GM23338 (cell line): ENCODE measurements around the gene SORCS2. TPM values are rescaled to one million over a fixed set of nuclear protein-coding genes. Genes with fewer than 3 reads are reported as not detected.

Experiments
- ATAC-seq: fragments of 200-7000 bp; cut with Tn5 transposase; 3 replicates; pipeline ENCODE4 v1.9.1; 2020
- DNase-seq: peaks from one replicate; pipeline ENCODE4 v3.0.0-alpha.2; 2015; ENCODE audit warnings: low spot score
- H2AFZ ChIP-seq: fragments of 200-600 bp; sonication (generic); 2 replicates; pipeline ENCODE4 v1.8.0; 2016; ENCODE audit warnings: antibody characterized with exemption, mild to moderate bottlenecking, moderate library complexity
- H3F3A ChIP-seq: fragments of 200-600 bp; sonication (generic); replicated peaks from 2 replicates; pipeline ENCODE4 v1.8.0; 2017; ENCODE audit warnings: antibody characterized with exemption, mixed run types, low read depth
- H3K27ac ChIP-seq: fragments of 200-600 bp; sonication (generic); 2 replicates; pipeline ENCODE4 v1.6.1; 2016; ENCODE audit warnings: low read depth
- H3K27me3 ChIP-seq: fragments of 200-600 bp; sonication (generic); 2 replicates; pipeline ENCODE4 v1.8.0; 2016; ENCODE audit warnings: mild to moderate bottlenecking, mixed run types, moderate library complexity; ENCODE audit not compliant: insufficient read depth
- H3K36me3 ChIP-seq: fragments of 200-600 bp; sonication (generic); 2 replicates; pipeline ENCODE4 v1.8.0; 2016; ENCODE audit warnings: mild to moderate bottlenecking; ENCODE audit not compliant: insufficient read depth
- H3K4me1 ChIP-seq: fragments of 200-600 bp; sonication (generic); 2 replicates; pipeline ENCODE4 v1.8.0; 2016; ENCODE audit warnings: mild to moderate bottlenecking, moderate library complexity; ENCODE audit not compliant: insufficient read depth
- H3K4me2 ChIP-seq: fragments of 200-600 bp; sonication (generic); 2 replicates; pipeline ENCODE4 v1.7.1; 2017; ENCODE audit warnings: mixed run types
- H3K4me3 ChIP-seq: fragments of 200-600 bp; sonication (generic); 2 replicates; pipeline ENCODE4 v1.6.1; 2016; ENCODE audit warnings: mixed run types
- H3K79me2 ChIP-seq: fragments of 200-600 bp; sonication (generic); replicated peaks from 2 replicates; pipeline ENCODE4 v1.8.0; 2017; ENCODE audit warnings: mild to moderate bottlenecking; ENCODE audit not compliant: insufficient read depth
- H3K9me2 ChIP-seq: fragments of 200-600 bp; sonication (generic); 2 replicates; pipeline ENCODE4 v1.8.0; 2017; ENCODE audit not compliant: insufficient read depth
- H4K20me1 ChIP-seq: fragments of 200-600 bp; sonication (generic); replicated peaks from 2 replicates; pipeline ENCODE4 v1.8.0; 2017; ENCODE audit warnings: mild to moderate bottlenecking; ENCODE audit not compliant: insufficient read depth
- H3K27ac Mint-ChIP-seq: 2 replicates; pipeline ENCODE4 v1.8.0; 2020; ENCODE audit warnings: inconsistent platforms, mild to moderate bottlenecking, moderate library complexity, mixed read lengths
- H3K27me3 Mint-ChIP-seq: 3 replicates; pipeline ENCODE4 v1.8.0; 2022; ENCODE audit warnings: low read depth, mild to moderate bottlenecking, moderate library complexity, mixed read lengths, inconsistent platforms; ENCODE audit not compliant: insufficient read depth, poor library complexity
- H3K36me3 Mint-ChIP-seq: 3 replicates; pipeline ENCODE4 v1.8.0; 2021; ENCODE audit warnings: low read depth, mild to moderate bottlenecking, inconsistent platforms, moderate library complexity, mixed read lengths
- H3K4me1 Mint-ChIP-seq: 3 replicates; pipeline ENCODE4 v1.8.0; 2020; ENCODE audit warnings: mild to moderate bottlenecking, inconsistent platforms, mixed read lengths
- H3K4me3 Mint-ChIP-seq: 3 replicates; pipeline ENCODE4 v1.8.0; 2021; ENCODE audit warnings: moderate library complexity, mild to moderate bottlenecking, inconsistent platforms, mixed read lengths
- H3K9me3 Mint-ChIP-seq: 3 replicates; pipeline ENCODE4 v1.8.0; 2020; ENCODE audit warnings: moderate library complexity, mild to moderate bottlenecking, inconsistent platforms, mixed read lengths
- CREB1 ChIP-seq: fragments of 250-450 bp; sonication (Bioruptor Pico); IDR thresholded peaks from 2 replicates; pipeline ENCODE4 v1.5.0; 2020; ENCODE audit warnings: low read depth, mild to moderate bottlenecking, moderate library complexity
- CTCF ChIP-seq, 2 experiments: fragments of 200-600 bp in 1 of 2; sonication (generic) in 1 of 2; conservative IDR thresholded peaks; 2 replicates each; pipeline versions ENCODE4 v1.5.1 to v1.6.1; 2016 to 2017; ENCODE audit warnings: antibody characterized with exemption in 2 of 2, low read depth in 2 of 2, mild to moderate bottlenecking in 2 of 2, moderate library complexity in 1 of 2
- ETS1 ChIP-seq: IDR thresholded peaks from 2 replicates; pipeline ENCODE4 v1.6.1; 2016; ENCODE audit warnings: antibody characterized with exemption
- EZH2 ChIP-seq: fragments of 200-600 bp; sonication (generic); IDR thresholded peaks from one replicate; pipeline ENCODE4 v1.8.0; 2017; ENCODE audit warnings: antibody characterized with exemption, mild to moderate bottlenecking, low read depth; ENCODE audit not compliant: unreplicated experiment
- EZH2phosphoT487 ChIP-seq: fragments of 200-600 bp; sonication (generic); IDR thresholded peaks from one replicate; pipeline ENCODE4 v1.8.1; 2018; ENCODE audit warnings: antibody characterized with exemption; ENCODE audit not compliant: unreplicated experiment
- JUNB ChIP-seq: IDR thresholded peaks from one replicate; pipeline ENCODE4 v1.6.1; 2016; ENCODE audit warnings: antibody characterized with exemption; ENCODE audit not compliant: unreplicated experiment
- NANOG ChIP-seq: IDR thresholded peaks from 2 replicates; pipeline ENCODE4 v1.6.1; 2016; ENCODE audit warnings: antibody characterized with exemption, borderline replicate concordance
- POLR2AphosphoS5 ChIP-seq: IDR thresholded peaks from 2 replicates; pipeline ENCODE4 v1.6.1; 2016; ENCODE audit warnings: antibody characterized with exemption, low read depth
- STAT1 ChIP-seq: IDR thresholded peaks from one replicate; pipeline ENCODE4 v1.6.1; 2016; ENCODE audit warnings: antibody characterized with exemption; ENCODE audit not compliant: unreplicated experiment
- ZNF114 ChIP-seq: fragments of 250-450 bp; sonication (Bioruptor Pico); IDR thresholded peaks from 2 replicates; pipeline ENCODE4 v1.5.0; 2020; ENCODE audit warnings: mild to moderate bottlenecking, moderate library complexity
- ZNF331 ChIP-seq: fragments of 250-450 bp; sonication (Bioruptor Pico); IDR thresholded peaks from 2 replicates; pipeline ENCODE4 v1.5.0; 2020; ENCODE audit warnings: low read depth, mild to moderate bottlenecking, moderate library complexity
- polyA plus RNA-seq: library from polyadenylated mRNA; unstranded; fragments of >200 nt; fragmentation: Nextera tagmentation; extraction: Ambion mirVana; gene quantifications from 2 replicates; pipeline ENCODE4 v1.2.1, GENCODE V29; 2016
- total RNA-seq: library from RNA; depleted of rRNA; stranded (reverse); fragments of >200 nt; shearing (Covaris generic); gene quantifications from 2 replicates; pipeline ENCODE4 v1.2.3, GENCODE V29; 2014
- TF ChIP-seq, protein P1 (sequence below): fragments of 250-450 bp; sonication (Bioruptor Pico); IDR thresholded peaks from 2 replicates; pipeline ENCODE4 v1.5.0; 2020; ENCODE audit warnings: mild to moderate bottlenecking, moderate library complexity
- TF ChIP-seq, protein P2 (sequence below): IDR thresholded peaks from one replicate; pipeline ENCODE4 v1.6.1; 2018; ENCODE audit warnings: antibody characterized with exemption; ENCODE audit not compliant: unreplicated experiment

Gene SORCS2
- total and polyA plus RNA-seq, 2 experiments from 2014 or later: 0.47 to 2.4 TPM

DNA sequence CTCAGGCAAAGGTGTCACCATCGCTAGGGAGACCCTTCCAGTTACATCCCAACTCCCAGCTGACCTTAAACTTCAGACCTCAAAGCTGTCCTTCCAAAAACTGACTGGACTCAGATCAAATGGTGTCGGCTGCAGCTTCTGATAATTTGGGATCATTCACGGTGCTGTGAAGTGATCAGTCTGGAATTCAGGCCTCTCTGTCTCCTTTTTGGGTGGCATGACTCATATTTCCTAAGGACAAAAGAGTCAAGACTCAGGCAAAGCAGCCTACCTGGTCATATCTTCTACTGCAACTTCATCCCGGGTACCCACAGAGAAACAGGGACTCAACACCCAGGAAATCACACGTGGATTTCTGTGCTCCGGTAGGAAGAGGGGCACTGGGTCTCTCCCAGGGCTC, 87.6 kb downstream of the SORCS2 start:
- ATAC-seq: no peak
- Histone ChIP-seq H3K79me2 (no peaks in the 10 kb centered on the region), H2AFZ (no peak overlapping the region), H3K27me3 (no peaks in the 10 kb centered on the region), H3K36me3 (no peaks in the 10 kb centered on the region), H4K20me1 (no peaks in the 10 kb centered on the region), H3K9me2 (no peaks in the 10 kb centered on the region), H3K4me2 (no peak overlapping the region), H3K4me1 (no peaks in the 10 kb centered on the region), H3K4me3 (no peak overlapping the region), H3K27ac (no peak overlapping the region), H3F3A (no peaks in the 10 kb centered on the region)
- Mint-ChIP-seq H3K4me3 (no peak overlapping the region), H3K27me3 (peaks cover 3% of the 10 kb centered on the region), H3K27ac (no peak overlapping the region), H3K4me1 (no peaks in the 10 kb centered on the region; the same call in 1 of the 3 replicates), H3K36me3 (no peaks in the 10 kb centered on the region), H3K9me3 (no peaks in the 10 kb centered on the region; the same call in 2 of the 3 replicates)
- TF ChIP-seq CREB1 (CRISPR knock-in tag): no peak
- TF ChIP-seq NANOG: no peak
- TF ChIP-seq, protein P1, sequence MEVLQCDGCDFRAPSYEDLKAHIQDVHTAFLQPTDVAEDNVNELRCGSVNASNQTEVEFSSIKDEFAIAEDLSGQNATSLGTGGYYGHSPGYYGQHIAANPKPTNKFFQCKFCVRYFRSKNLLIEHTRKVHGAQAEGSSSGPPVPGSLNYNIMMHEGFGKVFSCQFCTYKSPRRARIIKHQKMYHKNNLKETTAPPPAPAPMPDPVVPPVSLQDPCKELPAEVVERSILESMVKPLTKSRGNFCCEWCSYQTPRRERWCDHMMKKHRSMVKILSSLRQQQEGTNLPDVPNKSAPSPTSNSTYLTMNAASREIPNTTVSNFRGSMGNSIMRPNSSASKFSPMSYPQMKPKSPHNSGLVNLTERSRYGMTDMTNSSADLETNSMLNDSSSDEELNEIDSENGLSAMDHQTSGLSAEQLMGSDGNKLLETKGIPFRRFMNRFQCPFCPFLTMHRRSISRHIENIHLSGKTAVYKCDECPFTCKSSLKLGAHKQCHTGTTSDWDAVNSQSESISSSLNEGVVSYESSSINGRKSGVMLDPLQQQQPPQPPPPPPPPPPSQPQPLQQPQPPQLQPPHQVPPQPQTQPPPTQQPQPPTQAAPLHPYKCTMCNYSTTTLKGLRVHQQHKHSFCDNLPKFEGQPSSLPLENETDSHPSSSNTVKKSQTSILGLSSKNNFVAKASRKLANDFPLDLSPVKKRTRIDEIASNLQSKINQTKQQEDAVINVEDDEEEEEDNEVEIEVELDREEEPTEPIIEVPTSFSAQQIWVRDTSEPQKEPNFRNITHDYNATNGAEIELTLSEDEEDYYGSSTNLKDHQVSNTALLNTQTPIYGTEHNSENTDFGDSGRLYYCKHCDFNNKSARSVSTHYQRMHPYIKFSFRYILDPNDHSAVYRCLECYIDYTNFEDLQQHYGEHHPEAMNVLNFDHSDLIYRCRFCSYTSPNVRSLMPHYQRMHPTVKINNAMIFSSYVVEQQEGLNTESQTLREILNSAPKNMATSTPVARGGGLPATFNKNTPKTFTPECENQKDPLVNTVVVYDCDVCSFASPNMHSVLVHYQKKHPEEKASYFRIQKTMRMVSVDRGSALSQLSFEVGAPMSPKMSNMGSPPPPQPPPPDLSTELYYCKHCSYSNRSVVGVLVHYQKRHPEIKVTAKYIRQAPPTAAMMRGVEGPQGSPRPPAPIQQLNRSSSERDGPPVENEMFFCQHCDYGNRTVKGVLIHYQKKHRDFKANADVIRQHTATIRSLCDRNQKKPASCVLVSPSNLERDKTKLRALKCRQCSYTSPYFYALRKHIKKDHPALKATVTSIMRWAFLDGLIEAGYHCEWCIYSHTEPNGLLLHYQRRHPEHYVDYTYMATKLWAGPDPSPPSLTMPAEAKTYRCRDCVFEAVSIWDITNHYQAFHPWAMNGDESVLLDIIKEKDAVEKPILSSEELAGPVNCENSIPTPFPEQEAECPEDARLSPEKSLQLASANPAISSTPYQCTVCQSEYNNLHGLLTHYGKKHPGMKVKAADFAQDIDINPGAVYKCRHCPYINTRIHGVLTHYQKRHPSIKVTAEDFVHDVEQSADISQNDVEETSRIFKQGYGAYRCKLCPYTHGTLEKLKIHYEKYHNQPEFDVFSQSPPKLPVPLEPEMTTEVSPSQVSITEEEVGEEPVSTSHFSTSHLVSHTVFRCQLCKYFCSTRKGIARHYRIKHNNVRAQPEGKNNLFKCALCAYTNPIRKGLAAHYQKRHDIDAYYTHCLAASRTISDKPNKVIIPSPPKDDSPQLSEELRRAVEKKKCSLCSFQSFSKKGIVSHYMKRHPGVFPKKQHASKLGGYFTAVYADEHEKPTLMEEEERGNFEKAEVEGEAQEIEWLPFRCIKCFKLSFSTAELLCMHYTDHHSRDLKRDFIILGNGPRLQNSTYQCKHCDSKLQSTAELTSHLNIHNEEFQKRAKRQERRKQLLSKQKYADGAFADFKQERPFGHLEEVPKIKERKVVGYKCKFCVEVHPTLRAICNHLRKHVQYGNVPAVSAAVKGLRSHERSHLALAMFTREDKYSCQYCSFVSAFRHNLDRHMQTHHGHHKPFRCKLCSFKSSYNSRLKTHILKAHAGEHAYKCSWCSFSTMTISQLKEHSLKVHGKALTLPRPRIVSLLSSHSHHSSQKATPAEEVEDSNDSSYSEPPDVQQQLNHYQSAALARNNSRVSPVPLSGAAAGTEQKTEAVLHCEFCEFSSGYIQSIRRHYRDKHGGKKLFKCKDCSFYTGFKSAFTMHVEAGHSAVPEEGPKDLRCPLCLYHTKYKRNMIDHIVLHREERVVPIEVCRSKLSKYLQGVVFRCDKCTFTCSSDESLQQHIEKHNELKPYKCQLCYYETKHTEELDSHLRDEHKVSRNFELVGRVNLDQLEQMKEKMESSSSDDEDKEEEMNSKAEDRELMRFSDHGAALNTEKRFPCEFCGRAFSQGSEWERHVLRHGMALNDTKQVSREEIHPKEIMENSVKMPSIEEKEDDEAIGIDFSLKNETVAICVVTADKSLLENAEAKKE (CRISPR knock-in tag): no peak
- TF ChIP-seq STAT1: no peak
- TF ChIP-seq, protein P2, sequence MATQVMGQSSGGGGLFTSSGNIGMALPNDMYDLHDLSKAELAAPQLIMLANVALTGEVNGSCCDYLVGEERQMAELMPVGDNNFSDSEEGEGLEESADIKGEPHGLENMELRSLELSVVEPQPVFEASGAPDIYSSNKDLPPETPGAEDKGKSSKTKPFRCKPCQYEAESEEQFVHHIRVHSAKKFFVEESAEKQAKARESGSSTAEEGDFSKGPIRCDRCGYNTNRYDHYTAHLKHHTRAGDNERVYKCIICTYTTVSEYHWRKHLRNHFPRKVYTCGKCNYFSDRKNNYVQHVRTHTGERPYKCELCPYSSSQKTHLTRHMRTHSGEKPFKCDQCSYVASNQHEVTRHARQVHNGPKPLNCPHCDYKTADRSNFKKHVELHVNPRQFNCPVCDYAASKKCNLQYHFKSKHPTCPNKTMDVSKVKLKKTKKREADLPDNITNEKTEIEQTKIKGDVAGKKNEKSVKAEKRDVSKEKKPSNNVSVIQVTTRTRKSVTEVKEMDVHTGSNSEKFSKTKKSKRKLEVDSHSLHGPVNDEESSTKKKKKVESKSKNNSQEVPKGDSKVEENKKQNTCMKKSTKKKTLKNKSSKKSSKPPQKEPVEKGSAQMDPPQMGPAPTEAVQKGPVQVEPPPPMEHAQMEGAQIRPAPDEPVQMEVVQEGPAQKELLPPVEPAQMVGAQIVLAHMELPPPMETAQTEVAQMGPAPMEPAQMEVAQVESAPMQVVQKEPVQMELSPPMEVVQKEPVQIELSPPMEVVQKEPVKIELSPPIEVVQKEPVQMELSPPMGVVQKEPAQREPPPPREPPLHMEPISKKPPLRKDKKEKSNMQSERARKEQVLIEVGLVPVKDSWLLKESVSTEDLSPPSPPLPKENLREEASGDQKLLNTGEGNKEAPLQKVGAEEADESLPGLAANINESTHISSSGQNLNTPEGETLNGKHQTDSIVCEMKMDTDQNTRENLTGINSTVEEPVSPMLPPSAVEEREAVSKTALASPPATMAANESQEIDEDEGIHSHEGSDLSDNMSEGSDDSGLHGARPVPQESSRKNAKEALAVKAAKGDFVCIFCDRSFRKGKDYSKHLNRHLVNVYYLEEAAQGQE: no peak
- TF ChIP-seq CTCF (conservative IDR thresholded peaks at IDR 0.05; ENCODE audit: low read depth in 2 of 2): no peak
- no peak for TF ChIP-seq POLR2AphosphoS5
- TF ChIP-seq ZNF331 (CRISPR knock-in tag): no peak
- no peak for TF ChIP-seq ETS1
- TF ChIP-seq ZNF114 (CRISPR knock-in tag): no peak
- no peak for TF ChIP-seq JUNB
- TF ChIP-seq EZH2: no peak
- TF ChIP-seq EZH2phosphoT487: no peak
- no peak for DNase-seq
